Right renal cortex interstitium (tissue), 3 donors: Measurements from ENCODE around the gene CEACAM1. TPM values are rescaled to one million over a fixed set of nuclear protein-coding genes. Genes with fewer than 3 reads are reported as not detected.
"Not testable (repeated sequence)": the region's sequence is repeated elsewhere in the genome, so short reads cannot be mapped to it uniquely, and the experiment has no call there.

Source experiments
- DNase-seq, 3 donors: peaks; one replicate each; pipeline ENCODE4 v3.0.0-alpha.2; 2013; ENCODE audit warnings: low read depth in 3 of 3, low spot score in 2 of 3
- polyA plus RNA-seq, 3 donors: library from polyadenylated mRNA; unstranded; fragments of 120-200 nt; gene quantifications; one replicate each; pipeline ENCODE4 v1.2.1, GENCODE V29; 2013; ENCODE audit not compliant: insufficient read length in 3 of 3

Gene CEACAM1
- polyA plus RNA-seq, 3 donors, result 8.8 to 10.0 (median 9.7) TPM

DNA sequence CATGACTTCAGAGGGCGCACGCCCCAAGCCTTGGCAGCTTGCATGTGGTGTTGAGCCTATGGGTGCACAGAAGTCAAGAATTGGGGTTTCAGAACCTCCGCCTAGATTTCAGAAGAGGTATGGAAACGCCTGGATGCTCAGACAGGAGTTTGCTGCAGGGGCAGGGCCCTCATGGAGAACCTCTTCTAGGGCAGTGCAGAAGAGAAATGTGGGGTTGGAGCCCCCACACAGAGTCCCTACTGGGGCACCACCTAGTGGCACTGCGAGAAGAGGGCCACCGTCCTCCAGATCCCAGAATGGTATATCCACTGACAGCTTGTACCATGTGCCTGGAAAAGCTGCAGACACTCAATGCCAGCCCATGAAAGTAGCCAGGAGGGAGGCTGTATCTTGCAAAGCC, 22.2 kb upstream of the CEACAM1 start:
- DNase-seq, result not testable (repeated sequence)

DNA sequence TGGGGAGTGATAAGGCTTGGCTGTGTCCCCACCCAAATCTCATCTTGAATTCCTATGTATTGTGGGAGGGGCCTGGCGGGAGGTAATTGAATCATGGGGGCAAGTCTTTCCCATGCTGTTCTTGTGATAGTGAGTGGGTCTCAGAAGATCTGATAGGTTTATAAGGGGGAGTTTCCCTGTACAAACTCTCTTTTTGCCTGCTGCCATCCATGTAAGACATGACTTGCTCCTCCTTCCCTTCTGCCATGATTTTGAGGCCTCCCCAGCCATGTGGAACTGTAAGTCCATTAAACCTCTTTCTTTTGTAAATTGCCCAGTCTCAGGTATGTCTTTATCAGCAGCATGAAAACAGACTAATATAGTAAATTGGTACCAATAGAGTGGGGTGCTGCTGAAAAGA, 20.8 kb upstream of the CEACAM1 start:
- not testable (repeated sequence) for DNase-seq

DNA sequence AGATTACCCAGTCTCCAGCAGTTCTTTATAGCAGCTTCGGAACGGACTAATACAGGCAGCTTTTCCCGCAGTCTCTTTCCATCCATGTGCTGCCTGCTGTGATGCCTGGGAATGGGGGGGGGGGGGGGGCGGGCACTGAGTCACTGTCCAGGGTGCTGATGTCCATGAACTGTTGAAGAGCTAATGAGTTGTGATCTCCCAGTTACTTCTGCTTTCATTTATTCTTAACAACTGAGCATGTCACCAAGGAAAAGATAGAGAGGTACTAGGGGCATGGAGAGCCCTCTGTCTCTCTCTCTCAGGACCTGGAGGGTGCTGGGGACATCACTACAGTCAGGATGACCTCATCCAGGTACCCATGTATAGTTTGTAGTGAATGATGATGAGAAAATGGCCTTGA, 20.3 kb upstream of the CEACAM1 start:
- no peak for DNase-seq

DNA sequence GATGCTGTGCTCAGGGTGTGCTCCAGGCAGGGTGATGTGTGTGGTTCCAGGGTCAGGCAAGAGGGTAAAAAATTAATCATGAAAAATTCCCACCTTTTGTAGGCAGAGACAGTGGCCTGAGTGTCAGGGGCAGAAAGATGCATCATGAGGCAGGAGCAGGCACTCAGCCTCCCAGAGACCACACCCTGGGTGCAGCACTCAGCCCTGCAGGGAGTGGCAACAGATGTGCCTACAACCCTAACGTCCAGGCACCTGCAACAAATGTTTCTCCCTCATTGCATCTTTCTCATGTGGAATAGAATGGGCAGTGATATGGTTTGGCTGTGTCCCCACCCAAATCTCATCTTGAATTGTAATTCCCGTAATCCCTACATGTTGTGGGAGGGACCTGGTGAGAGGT, 19.6 kb upstream of the CEACAM1 start:
- no peak for DNase-seq

DNA sequence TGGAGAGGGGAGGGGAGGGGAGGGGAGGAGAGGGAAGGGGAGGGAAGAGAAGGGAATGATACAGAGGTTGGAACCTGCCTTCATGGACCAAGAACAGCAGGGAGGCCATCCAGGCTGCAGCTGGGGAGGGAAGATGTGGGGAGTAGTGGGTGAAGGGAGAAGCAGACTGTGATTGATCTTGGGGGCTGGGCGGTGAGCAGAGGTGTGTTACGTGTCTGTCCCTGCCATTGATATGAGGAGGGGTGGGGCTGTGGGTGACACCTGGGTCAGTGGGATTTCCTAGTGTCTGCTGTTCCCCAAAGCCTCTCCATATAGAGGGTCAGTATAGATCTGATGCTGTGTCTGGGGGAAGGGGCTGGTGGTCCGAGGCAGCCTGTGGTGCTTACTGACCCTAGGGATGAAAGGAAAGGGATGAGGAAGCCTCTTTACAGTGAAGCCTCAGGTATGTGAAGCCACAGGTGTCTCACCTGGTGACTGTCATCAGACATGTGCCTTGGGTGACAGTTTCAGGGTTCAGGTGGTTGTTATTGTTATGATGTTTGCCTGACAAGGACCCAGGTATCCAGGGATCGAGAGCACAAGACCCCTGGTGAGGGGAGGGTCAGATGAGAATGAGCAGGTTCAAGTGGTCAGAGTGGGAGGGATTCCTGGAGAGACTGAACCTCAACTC, 18.7 kb upstream of the CEACAM1 start:
- DNase-seq, result no peak

DNA sequence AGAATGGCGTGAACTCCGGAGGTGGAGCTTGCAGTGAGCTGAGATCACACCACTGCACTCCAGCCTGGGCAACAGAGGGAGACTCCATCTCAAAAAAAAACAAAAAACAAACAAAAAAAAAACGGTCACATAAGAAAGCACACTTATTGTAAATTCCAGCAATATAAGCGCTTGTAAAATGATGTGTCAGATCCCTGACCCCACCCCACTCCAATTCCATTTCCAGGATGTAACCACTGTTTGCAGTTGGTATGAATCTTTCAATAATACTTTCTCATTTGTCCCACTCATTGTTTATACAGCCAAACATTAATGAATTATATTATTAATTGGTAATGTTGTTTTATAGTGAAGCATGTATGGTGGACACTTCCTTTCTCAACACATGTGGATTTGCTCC, 15.9 kb upstream of the CEACAM1 start:
- no peak for DNase-seq

DNA sequence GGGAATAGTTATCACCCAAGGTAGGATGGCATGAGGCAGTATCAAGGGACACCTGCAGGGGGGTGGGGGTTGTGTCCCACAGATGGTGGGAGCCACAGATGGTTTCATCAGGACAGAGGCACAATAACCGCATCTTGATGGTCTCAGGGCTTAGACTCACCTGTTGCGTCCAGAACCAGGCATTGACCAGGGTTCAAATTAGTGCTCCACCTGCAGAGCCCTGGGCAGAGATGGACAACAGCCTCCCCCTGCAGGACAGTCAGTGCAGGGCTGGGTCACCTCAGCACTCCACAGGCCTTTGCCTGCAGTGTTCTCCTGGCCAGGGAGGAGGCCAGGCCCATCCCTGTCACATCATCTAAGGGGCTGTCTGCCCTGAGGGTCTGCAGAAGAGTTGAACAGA, 14.5 kb upstream of the CEACAM1 start:
- DNase-seq, result no peak

DNA sequence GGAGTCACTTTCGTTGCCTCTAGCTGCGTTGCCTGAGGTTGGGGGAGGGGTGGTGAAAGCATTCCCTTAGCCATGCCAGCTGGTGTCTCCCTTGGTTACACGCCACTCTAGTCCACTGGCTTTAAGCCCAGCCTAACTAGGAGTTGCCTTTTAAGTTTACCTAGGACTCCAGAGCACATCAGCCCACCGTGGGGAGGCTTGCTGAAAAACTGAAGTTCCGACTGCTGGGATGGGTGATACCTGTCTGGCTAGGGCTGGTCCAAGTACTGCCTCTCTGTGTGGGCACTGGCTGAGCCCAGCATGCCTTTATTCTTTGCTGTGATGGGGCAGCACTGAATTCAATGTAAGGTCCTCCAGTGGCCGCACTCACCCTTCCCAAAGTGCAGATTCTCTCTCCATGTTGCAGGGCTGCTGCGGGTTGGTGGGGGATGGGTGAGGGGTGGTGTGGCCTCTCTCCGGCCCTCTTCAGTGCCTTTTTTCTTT, 11.8 kb upstream of the CEACAM1 start:
- DNase-seq, result no peak

DNA sequence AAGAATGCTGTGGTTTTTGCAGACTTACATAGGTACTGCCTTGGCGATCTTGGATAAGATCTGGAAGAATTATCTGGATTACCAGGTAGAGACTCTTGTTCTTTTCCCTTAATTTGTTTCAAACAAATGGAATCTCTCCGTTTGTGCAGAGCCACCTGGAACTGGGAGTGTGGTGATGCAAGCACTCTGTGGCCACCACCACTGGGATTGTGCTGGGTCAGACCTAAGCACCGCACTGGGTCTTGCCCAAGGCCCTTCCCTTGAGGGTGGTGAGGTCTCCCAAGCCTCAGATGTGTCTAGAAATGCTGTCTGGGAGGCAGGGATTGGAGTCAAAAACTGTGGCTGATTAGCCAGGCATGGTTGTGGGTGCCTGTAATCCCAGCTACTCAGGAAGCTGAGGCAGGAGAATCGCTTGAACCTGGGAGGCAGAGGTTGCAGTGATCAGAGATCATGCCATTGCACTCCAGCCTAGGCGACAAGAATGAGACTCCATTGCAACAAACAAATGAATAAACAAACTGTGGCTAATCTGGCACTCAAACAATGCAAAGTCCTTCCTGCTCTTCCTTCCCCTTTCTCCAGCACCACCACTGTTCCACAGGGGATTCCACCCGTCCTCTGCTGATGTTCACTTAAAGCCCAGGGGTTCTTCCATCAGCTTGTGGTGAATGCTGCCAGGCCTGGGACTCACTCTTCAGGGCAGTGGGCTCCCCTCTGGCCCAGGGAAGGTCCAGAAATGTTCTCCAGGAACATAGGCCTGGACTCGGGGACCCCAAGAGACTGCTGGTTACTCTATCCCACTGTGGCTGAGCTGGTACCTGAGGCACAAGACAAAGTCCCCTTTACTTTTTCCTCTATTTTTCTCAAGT, 10.8 kb upstream of the CEACAM1 start:
- no peak for DNase-seq

DNA sequence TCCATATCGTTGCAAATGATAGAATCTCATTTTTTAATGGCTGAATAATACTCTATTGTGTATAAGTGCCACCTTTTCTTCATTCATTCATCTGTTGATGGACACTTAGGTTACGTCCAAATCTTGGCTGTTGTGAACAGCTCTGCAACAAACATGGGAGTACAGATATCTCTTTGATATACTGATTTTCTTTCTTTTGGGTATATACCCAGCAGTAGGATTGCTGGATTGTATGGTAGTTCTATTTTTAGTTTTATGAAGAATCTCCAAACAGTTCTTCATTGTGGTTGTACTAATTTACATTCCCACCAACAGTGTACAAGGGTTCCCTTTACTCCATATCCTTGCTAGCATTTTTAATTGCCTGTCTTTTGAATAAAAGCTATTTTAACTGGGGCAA, 7.0 kb upstream of the CEACAM1 start:
- DNase-seq, result not testable (repeated sequence)

DNA sequence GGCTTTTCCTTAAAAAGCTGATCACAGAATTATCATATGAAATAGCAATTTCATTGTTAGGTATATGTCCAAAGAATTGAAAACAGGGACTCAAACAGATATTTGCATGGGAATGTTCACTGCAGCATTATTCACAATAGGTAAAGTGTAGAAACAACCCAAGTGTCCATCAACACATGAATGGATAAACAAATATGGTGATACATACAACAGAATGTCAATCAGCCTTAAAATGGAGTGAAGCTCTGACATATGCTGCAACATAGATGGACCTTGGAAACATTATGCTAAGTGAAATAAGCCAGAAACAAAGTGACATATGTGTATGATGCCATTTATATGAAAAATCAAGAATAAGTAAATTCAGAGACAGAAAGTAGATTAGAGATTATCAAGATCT, 6.1 kb upstream of the CEACAM1 start:
- DNase-seq, result no peak

DNA sequence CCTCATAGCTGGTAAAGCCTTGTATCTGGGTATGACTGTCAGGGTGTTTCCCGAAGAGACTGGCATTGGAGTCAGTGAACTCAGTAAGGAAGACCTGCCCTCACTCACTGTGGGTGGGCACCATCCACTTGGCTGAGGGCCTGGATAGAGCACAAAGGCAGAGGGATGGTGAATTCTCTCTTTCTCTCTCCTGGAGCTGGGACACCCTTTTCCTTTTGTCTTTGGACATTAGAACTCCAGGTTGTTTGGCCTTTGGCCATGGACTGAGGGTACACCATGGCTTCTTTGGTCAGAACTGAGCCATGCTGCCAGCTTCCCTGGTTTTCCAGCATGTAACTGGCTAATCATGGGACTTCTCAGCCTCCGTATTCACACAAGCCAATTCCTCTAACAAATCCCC, 4.6 kb upstream of the CEACAM1 start:
- no peak for DNase-seq

DNA sequence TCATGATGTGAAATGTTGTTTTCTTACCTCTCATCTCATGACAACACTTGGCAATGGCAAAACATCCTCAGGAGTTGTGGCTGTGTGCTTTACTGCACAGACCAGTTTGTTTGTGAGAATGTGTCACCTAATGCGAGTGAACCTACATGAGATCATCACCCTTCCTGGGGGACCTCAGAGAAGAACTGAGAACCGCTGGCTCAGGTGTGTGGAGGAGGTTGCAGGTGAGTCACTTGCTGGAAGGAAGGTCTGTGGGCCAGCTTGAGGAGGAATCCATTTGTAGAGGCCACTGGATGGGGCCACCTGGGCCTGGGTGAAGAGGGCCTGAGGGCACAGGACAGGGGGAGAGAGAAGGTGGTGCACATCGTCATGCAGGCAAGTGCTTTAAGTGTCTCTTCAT, 3.0 kb upstream of the CEACAM1 start:
- DNase-seq, result no peak

DNA sequence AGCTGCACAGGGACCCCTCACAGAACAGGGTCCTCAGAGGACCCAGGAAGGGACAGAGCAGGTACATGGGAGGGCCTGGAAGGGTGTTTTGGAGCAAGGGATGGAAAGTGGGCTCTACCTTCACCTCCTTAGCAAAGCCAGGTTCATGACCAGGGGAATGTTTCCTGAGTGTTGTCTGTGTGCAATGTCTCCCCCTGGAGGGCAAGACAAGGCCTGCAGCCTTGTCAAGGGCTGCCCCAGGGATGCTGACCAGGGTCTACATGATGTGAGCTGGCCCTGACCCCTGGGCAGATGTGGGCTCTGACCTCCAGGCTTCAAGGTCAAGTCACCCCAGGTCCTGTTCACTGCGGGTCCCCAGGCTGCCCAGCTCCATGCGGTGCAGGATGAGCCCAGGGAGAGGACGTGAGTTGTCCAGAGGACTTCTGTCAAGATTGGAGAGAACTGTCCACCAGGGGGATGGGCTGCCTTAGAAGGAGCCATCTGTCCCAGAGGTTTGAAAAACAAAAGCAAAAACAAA, 1.0 kb upstream of the CEACAM1 start:
- peak; percentile 34 to 36 (median 36) for DNase-seq

DNA sequence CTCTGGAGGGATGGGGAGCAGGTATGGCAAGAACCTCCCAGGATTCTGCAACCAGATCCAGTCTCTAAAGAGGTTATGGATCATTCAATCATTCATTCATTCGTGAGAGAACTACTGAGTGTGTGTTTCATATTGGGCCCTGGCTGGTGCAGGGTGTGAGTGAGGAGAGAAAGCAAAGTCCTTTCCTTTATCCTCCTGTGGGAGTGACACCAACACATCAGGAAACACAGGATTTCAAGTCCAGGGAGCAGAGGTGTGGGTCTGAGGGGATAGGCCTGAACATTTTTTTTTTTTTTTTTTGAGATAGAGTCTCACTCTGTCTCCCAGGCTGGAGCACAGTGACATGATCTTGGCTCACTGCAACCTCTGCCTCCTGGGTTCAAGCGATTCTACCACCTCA, 3.3 kb downstream of the CEACAM1 start:
- no peak for DNase-seq

DNA sequence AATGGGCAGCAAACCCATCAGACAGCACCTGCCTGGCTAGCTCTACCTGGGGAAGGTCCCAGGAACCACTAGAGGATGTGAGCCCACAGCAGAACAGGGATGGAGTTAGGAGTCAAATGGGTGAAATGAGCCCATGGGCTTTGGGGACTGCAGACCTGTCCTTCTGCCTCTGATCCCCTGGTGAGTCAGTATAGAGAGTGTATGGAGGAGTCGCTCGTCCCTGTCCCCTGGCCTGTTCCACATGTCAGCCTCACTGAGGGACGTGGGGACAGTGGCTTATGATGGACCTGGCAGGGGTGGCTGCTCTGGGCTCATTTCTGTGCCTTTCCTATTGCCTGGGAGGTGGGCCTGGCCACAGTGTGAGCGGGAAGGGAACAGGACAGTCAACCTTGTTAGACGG, 4.0 kb downstream of the CEACAM1 start:
- DNase-seq, result no peak

DNA sequence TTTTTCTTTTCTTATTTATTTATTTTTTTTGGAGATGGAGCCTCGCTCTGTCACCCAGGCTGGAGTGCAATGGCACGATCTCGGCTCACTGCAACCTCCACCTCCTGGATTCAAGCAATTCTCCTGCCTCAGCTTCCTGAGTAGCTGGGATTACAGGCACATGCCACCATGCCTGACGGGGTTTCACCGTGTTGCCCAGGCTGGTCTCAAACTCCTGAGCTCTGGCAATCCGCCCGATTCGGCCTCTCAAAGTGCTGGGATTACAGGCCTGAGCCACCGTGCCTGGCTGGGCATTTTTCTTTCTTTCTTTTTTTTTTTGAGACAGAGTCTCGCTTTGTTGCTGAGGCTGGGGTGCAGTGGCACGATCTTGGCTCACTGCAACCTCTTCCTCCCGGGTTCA, 6.0 kb downstream of the CEACAM1 start:
- DNase-seq, result not testable (repeated sequence)

DNA sequence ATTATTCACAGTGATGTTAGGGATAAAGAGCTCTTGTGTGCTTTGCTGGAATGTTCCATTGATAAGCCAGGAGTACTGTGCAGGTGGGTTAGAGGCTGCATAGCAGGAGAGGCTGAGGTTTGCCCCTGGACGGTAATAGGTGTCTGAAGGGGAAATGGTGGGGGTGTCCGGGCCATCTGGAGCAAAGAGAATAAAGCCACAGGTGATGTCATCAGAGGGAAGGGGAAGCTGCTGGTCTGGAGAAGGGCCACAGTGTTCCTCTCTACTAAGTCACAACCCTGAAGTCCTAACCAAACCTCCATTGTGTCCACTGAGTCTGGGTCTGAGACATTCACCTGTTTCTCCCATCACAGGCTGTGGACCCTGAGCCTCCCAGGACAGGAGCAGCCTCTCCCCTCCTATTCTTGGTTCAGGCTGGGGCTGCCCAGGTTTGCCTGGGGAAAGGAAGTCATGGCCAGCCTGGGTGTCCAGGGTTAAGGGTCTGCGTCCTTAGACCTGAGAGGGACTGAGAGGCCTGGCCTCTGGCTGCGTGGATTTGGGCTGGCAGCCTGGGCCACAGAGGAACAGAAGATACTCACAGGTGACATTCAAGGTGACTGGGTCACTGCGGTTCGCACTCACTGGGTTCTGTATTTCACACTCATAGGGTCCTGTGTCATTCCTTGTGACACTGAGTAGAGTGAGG, 6.8 kb downstream of the CEACAM1 start:
- DNase-seq, result no peak

DNA sequence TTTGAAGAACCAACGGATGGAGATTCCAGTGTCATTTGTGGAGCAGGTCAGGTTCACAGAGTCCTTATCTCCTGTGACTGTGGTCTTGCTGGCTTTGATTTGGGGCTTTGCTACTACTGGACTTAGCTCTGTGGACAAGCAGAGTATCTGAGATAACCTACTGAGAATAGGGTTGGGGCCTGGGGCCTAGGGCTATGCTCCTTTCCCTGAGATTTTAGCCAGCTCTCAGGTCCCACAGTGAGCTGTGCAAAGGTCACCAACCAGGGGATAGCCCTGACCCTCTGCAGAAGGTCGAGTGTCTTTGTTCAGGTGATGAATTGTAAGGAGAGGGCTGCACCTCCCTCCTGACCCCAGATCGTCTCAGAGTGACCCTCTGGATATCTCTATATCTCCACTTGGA, 9.2 kb downstream of the CEACAM1 start:
- DNase-seq, result no peak

DNA sequence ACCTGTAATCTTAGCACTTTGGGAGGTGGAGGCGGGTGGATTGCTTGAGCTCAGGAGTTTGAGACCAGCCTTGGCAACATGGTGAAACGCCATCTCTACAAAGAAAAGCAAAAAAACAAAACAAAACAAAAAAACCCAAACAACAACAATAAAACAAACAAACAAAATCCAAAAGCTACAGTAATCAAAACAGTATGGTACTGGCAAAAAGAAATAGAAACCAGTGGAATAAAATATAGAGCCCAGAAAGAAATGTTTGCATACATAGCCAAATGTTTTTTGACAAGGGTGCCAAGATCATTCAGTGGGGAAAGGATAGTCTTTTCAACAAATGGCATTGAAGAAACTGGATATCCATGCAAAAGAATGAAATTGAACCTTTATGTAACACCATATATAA, 11.5 kb downstream of the CEACAM1 start:
- DNase-seq, result no peak

DNA sequence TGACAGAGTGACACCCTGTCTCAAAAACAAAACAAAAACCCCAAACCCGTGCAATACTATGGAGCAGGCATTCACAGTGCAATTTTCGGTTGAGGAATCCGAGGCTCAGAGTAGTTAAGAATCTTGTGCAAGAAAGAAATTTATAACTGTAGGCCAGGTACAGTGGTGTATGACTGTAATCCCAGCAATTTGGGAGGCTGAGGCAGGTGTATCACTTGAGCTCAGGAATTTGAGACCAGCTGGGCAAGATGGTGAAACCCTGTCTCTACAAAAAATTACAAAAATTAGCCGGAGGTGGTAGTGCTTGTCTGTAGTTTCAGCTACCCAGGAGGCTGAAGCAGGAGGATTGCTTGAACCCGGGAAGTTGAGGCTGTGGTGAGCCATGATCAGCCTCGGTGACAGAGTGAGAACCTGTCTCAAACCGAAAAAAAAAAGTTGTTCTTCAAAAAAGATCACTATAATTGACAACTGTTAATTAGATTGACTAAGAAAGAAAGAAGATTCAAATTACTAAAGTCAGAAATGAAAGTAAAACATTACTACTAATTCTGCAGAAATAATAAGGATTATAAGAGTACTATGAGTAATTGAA, 12.9 kb downstream of the CEACAM1 start:
- no peak for DNase-seq
